HG02852 (cell line): ENCODE measurements around the gene LENEP.
A peak's percentile ranks its signal among the peaks of the same experiment; 100 is the strongest.

Source experiments
- ATAC-seq: cut with Tn5 transposase; IDR thresholded peaks from one replicate; pipeline ENCODE4 v1.9.1; 2021; ENCODE audit warnings: mild to moderate bottlenecking, moderate library complexity; ENCODE audit not compliant: unreplicated experiment

Gene LENEP

DNA sequence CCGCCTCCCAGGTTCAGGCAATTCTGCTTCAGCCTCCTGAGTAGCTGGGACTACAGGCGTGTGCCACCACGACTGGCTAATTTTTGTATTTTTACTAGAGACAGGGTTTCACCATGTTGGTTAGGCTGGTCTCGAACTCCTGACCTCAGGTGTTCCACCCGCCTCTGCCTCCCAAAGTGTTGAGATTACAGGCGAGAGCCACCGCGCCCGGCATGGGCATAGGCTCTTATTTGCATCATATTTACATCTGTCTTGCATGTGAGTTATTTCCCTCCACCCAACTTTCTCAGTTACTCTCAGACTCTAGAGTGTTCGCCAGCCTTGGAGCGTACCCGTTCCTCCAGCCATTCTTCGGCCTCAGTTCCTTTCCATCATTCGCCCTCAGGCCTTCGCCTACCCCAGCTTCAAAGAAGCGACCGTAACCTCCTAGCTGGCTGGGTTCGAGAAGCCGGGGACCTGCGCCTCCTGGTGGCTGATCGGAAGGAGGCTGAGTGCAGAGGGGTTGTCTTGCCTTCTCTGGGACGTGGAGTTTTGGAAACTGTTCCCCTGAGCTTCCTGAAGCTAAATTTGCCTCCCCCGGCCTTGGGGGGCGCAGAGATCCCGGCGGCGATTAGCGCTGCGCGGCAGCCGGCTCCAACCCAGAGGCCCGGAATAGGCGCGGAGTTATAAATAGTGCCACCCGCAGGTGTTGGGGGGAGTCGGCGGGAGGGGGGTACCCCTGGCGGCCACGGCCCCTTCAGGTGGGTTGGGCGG is 5.6 kb downstream of the LENEP start:
- ATAC-seq = no peak

DNA sequence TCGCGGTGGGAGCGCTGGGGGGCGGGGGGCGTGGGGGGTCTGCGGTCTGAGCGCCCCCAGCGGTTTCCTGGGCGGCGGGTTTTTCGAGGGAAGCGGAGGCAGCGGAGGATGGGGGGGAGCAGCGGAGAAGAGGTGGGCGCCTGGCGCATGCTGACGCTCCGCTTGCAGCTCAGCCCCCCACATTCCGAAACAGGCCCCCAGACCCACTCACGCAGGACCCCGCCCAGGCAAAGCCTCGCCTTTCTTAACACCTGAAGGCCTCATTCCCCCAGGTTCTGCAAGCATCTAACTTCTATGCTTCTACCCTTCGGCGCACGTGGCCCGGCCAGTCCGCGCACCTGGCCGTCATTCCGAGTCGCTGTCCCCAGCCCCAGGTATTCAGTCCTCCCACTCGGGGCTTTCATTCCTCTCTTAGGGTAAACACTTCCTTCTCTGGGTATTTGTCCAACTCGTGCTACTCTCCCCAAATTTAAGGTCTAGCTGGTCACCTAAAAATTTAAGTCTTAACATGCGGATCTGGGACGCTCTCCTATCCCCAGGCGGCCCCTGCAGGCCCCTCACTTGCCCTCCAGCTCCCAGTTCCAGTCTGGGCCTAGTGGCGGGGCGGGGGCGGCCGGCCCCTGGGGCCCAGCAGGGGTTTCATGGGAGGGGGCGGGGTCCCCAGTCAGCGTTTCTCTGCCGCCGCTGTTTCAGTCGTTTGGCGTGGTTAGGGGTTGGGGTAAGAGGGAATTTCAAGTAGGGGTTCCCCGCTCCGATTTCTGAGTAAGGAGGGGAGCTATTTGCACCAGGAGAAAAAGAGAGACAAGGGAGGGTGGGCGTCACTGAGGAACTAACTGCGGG is 6.4 kb downstream of the LENEP start:
- no peak for ATAC-seq

GRCh38 chr1:155000411-155000725 is 7.0 kb downstream of the LENEP start:
- ATAC-seq = no peak

DNA sequence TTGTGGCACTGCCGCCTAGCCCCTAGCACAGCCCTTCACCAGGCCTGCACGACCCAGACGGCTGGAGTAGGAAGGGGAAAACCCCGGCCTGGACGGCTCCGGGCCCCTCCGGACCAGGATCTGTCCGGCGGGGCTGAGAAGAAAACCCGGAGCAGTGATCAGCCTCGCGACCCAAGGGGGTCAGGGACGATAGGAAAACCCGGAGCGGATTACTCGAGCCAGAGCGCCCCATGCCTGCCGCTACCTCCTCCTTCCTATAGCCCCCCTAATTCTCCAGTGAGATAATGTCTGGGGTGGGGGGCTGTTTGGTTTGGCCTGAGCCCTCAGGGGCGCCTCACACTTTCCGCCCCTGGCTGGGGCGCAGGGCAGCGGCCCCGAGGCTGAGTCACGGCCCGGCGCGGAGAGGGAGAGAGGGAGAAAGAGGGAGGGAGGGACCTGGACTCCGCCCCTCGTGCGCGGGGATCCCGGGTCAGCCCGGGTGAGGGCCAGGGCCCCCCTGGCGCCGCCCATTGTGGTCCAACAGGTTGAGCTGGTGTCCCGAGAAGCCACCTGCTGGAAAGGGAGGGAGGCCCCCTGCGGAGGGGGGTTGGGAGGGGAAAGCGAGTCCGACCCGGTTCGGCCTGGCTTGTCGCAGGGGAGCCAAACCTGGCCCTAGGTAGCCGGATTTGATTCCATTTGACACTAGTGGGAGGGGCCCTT is 7.5 kb downstream of the LENEP start:
- peak; percentile 43 for ATAC-seq

DNA sequence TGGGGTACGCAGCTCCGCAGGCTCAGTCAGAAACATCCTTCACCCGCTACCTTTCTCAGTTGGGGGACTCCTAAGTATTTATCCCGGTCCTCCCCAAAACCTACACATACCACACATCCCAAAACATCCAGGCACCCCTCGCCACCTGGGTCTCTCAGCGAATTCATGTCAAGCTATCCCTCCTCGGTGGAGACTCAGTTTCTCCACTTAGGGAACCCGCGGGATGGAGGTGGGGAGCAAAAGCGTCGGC is 8.0 kb downstream of the LENEP start:
- no peak for ATAC-seq

DNA sequence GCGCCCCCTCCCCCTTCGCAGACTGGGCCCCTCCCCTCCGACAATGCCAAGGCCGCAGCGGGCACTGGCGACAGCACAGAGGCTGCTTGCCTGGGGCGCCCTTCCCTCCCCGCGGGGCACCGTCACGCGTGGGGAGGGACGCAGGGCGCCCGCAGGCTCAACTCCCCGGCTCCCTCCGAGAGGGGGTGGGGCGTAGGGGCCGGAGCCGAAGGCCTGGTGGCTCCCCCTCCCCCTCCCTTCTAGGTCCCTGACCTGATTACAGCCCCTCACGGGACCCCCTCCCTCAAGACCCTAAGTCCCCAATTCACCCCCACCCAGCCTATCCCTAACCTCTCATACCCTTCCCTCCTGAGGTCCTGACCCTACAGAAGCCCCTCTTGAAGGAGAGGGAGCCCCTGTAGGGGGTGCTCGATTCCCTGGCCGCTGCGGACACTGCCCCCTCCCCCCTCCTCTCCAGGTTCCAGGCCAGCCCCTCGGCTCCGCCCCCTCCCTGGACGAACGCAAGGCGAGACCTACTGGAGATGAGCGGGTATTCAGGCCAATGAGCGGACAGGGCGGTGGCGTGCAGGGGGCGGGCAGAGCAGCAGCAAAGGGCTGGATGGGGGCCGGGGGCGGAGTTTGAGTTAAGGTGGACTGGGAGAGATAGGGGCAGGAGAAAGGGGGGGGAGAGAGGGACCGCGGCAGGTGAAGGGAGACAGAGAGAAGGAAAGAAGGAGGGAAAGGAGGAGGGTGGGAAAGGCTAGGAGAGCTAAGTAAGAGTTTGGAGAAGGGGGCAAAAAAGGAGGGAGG is 8.5 kb downstream of the LENEP start:
- peak; percentile 46 for ATAC-seq

GRCh38 chr1:155002464-155003226 is 9.3 kb downstream of the LENEP start, which contains the start of gene ZBTB7B:
TSS of gene ZBTB7B (plus strand) at chr1:155002802. CDS start at chr1:155014661, 11,859 bp downstream.
- ATAC-seq = no peak

DNA sequence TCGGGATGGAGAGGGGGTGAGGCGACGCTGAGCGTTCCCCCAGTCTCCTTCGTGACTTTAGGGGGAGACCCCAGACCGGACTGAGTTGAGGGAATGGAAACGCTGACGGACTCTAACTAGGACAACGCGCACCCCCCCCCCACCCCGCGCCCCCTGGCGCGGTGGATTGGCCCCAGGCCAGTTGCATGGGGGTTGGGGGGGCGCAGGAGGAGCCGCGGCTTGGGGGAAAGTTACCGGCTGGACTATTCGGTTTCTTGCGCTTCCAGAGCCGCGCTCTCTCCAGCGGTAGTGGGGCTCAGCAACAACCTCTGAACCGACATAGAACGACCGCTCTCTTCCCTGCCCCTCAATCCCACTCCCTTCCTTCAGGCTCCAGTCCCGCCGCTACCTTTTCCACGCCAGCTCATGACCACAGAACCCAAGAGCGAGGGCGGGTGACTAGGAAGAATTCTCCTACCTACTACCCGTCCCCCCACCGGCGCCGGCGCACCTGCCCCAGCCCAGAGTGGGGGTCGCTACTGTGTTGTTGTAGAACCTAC is 9.9 kb downstream of the LENEP start:
- ATAC-seq = no peak

DNA sequence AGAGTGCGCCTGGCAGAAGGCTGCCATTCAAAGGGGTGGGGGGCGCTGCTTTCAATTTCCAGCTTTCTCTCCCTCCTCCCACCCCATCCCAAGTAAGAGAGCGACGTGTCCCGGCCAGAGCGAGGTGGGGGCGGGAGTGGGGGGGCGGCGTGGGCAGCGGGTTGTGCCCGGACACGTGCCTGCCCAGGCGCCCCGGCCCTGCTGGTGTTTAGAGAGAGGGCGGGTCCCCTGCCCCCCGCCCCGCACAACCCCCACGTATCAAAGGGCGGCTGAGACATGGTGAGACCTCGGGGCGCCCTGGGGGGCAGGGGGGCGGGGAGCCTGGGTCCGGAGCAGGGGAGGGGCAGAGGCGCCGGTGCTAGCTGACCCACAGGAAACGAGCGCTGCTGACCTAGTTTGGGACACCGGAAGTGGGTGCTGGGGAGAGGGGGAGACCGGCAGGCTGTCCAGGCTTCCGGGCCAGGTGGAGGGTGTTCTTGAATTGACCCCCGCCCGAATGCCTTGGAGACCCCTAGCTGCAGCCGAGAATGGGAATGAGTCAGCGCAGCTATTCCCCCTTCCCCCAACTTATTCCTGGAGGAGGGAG is 10.5 kb downstream of the LENEP start:
- no peak for ATAC-seq

GRCh38 chr1:155004352-155005075 is 11.1 kb downstream of the LENEP start:
- no peak for ATAC-seq

GRCh38 chr1:155005076-155006011 is 12.0 kb downstream of the LENEP start:
- ATAC-seq = no peak

- ATAC-seq = no peak
These were observed 13.3 kb downstream of the LENEP start for GRCh38 chr1:155006601-155007101.

- ATAC-seq = no peak
These were observed 14.0 kb downstream of the LENEP start for GRCh38 chr1:155007251-155007828.

DNA sequence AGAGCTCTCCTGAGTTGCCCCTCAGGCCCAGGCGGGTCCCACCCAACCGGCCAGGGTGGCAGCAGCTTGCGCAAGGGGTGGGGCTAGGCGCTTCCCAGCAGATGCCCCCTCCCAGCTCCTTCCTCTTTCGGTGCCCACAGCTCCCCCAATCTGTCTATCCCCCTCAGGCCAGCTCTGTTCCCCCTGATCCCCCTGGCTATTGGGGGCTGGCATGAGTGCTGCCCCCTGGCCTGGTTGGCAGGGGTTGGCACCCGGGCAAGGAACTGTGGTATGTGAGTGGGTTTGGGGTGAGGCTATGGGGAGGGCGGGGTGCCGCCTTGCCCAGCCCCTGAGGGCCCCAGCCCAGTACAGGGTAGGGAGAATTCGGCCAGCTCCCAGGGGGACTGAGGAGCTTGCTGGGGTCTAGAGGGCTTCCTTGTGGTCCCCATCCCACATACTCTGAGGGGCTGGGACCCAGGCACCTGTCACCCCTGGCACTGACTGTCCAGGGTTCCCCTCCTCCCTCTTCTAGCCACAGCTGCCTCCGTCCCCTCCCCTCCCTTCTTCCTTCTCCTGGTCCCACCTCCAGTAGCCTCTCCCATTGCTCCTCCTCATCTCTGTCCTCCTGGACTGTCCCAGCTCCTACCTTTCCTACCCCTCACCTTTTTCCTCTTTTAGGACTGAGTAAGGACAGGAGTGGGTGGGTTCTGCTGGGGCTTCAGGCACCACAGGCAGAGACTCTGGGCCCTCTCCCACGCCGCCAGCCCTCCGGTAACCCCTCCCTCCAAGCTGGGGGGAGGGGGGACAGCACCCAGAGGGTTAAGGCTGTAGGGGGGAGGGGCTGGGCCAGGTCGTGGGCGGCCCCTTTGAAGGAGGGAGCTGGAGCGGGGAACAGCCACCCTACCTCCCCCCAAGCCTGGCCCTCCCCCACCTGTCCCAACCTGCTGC is 14.9 kb downstream of the LENEP start:
- ATAC-seq = no peak

DNA sequence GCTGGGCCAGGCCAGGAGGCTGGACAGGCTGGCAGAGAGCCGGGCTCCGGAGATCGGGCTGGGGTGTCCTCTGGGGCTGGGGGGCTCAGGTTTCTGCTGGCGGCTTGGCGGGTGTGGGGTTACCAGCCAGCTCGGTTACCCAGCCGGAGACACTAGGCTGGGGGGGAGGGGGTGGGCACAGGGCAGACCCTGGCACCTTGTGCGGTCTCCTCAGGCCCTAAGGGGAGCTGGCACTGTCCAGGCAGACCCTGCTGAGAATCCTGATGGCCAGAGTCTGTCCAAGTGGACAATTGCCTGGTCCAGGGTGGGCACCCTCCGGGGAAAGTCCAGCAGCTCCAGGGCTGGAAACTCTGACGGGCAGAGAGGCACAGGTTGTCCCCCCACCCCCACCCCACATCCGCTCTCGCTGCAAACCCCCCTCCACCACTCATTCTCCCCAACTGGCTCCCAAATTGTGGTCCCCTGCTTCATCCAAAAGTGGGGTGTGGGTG is 15.9 kb downstream of the LENEP start:
- ATAC-seq = no peak

DNA sequence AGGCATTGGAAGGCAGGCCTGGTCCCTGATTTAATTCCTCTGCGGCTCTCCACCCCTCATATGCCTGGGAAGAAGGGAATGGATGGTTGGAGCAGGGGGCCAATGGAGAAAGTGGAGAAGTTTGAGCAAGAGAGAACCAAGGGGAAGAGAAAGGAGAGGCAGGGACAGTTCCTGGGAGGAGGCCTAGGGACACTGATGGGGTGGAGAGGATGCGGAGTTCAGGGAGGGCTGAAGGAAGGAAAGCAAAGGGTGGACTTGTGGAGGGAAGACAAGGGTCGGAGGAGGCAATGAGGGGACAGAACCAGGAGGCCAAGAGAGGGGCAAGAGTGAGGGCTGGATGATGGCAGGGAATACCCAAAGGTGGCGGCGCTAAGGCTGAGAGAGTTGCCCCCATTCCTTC is 16.4 kb downstream of the LENEP start:
- ATAC-seq = no peak
